Stimulated activated CD4-positive, alpha-beta T cell treated with anti-CD3 and anti-CD28 coated beads, Interleukin-1b, Interleukin-23, amount 100 ng/mL, for 1 hour (primary cell): ENCODE results near the gene RBFOX2.
"Not testable (repeated sequence)": the region's sequence is repeated elsewhere in the genome, so short reads cannot be mapped to it uniquely, and the experiment has no call there.

Experiments
- DNase-seq, 2 donors: peaks; one replicate each; pipeline ENCODE4 v3.0.0-alpha.2; 2020; ENCODE audit warnings: low read depth in 2 of 2

RBFOX2 gene

DNA sequence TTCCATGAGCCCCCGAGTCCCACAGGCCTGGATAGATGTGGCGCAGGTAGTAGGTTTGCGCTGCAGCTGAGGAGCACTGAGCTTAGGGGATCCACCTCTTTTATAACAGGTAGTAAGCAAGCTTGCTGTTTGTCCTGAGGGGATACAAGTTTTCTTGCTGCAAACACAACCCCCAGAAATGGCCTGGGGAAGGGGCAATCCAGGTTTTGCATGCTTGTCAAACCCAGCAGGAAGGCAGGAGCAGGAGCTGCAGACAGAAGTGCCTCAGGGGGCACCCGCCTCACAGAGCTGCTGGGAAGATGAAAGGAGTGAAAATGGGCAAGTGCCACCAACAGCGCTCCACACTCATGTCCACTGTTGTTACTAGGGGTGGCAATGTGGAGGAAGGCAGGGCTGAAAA is 292.5 kb downstream of the RBFOX2 start:
- DNase-seq: no peak

DNA sequence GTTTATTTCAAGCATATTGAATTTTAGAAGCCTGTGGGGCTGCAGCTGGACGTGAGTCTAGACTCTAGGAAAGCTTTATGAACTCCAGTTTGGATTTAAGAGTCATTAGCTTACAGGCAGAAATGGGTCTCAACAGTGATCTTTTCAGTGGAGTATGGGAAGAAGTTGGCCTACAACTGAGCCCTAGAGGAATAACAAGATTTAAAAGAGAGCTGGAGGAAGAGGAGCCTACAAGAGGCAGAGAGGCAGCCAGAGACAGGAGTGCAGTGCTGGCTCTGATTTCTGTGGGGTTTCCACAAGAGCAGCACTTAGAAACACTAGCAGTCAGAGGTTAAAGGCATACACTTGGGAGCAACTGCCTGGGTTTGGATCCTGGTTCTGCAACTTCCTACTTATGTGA is 293.1 kb downstream of the RBFOX2 start:
- no peak for DNase-seq

DNA sequence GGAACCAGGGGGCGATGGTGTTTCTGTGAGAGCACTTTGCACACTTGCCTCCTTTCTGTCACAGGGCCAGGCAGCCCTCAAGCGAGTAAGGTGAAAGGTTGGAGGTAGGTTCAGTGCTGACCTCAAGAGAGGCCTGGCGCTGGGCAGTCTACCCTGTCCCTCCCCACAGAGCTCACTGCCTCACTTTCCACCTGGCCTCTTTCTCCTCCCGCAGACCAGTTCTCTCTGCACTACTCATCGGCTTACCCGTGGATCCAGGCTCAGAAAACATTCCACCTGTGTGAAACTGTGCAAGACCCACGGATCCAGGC is 294.2 kb downstream of the RBFOX2 start:
- DNase-seq: no peak

DNA sequence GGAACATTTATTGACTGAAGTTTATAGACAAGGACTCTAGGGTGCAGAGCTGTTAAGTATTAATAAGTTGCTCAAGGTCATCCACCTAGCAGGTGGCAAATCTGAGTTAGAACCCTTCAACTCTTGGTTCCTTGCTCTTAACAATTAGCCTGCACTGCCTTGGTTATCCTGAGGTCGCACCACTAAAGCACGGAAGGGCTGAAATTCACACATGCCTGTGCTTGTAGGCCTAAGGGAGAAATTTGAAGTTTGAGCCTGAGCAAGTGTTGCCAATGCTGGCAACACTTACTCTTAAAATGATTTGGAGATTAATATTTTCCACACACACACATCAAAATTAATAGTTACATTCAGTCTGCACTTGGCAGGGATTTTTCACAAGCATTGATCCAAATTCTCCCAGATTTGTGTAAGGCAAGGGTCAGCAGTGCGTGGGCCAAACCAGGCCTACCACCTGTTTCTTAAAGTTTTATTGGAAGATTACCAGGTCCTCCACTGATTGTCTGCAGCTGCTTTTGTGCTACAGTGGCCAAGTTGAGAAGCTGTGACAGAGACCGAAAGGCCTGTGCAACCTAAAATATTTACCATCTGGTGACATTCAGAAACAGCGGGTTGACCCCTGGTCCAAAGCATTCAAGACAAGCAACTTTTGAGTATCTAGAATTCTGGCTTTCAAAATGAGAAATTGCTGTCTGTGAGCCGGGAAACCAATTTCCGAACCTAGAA is 294.7 kb downstream of the RBFOX2 start:
- no peak for DNase-seq

DNA sequence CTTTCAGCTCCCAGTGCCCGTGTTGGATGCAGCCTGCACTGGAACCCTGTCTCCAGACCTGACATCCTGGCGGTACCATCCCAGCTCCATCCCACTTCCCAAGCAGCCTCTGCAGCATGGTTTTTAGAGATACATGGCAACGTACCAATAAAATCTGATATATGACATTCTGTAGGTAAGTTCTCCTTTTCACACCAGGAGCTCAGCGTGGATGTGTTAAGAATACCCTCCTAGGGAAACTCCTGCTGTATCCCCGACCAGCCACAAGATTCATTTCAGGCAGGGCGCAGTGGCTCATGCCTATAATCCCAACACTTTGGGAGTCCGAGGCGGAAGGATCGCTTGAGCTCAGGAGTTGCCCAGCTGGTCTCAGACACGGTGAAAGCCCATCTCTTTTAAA is 295.6 kb downstream of the RBFOX2 start:
- no peak for DNase-seq

DNA sequence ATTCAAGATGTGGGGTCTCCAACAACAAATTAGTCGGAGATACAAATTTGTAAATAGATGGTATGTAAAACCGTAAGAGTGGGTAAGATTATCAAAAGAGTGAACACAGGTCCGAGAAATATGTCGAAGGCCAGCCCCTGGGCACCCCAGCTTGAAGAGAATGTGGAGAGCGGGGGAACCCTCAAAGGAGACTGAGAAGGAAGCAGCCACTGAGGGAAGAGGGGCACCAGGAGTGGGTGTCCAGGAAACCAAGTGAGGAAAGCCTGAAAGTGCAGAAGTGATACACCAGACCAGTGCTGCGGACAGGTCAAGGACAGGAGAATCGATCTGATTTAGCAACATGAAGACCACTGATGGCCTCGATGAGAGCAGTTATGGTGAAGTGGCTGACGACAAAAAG is 296.5 kb downstream of the RBFOX2 start:
- no peak for DNase-seq

DNA sequence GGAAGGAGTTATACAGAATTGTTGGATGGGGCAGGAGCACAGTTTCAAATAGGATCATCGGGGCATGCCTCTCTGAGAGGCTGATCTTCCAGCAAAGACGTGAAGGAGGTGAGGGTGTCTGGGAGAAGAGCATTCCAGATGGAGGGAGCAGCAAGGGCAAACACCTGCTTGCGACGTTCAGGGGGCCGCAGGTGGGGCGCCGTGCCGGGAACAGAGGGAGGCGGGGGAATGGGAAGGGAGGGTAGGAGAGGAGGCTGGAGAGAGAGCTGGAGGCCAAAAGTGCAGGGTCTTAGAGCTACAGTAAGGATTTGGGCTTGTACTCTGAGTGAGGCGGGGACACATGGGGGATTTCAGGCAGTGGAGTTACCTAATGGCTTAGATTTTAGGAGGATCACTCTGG is 297.3 kb downstream of the RBFOX2 start:
- no peak for DNase-seq

DNA sequence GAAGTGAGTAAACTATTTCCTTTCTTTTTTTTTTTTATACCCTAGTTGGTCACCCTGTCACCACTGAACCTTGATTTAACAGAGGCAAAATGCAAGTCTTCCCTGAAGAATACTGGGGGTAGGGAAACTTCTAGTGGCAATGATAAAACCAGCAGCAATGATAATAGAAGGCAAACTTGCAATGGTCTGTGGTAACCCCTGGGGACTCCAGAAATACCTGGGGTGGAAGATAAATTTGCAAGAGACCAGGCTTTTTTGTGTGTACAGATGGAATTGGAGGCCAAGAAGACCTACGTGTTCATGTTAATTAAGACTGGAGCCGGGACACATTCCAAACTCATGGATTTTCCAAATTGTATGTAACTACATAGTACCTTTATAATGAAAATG is 299.3 kb downstream of the RBFOX2 start:
- no peak for DNase-seq

DNA sequence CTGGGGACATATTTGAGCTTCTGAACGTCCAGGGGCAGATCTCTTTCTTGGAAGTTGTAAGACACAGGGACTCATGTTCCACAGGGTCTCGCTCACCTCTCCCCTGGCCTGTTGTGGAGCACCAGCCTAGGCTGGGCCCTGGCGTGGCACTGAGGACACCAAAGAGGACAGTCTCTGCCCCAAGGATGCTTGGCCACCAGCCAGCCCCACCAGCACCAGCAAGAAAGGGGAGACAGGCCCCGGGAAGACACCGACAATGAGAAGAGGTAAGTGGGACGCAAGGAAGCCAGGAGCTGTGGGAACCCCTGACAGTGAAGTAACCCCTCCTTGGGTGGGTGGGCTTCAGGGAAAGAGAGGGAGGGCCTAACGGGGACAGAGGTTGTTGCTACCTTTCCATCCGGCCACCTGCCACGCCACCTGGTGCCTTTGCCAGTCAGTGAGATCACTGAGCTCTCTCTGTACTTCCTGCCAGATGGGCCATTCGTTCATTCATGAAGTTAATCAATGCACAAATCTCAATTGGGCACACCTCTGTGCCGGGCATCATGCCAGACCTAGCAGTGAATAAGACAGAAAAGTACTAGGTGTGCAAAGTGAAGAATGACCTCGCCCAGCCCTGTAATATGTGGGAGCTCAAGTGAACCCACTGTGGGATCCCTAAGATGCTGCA is 299.9 kb downstream of the RBFOX2 start:
- no peak for DNase-seq

DNA sequence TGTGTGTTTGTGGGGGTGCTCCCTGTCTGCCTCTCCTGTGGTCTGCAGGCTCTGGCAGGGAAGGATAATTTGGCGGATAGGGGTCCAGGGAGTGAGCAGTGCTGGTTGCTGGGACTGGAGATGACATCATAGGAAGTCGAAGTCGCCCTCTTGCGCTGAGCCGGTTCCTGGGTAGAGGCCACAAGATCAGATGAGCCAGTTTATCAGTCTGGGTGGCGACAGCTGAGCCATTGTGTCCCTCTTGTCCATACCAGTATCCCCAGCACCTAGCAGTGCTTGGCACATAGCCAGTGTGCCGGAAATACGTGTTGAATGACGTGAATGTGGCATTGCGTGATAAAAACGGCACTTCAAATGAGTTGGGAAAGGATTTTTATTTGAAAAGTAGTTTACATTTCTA is 301.2 kb downstream of the RBFOX2 start:
- DNase-seq: no peak

DNA sequence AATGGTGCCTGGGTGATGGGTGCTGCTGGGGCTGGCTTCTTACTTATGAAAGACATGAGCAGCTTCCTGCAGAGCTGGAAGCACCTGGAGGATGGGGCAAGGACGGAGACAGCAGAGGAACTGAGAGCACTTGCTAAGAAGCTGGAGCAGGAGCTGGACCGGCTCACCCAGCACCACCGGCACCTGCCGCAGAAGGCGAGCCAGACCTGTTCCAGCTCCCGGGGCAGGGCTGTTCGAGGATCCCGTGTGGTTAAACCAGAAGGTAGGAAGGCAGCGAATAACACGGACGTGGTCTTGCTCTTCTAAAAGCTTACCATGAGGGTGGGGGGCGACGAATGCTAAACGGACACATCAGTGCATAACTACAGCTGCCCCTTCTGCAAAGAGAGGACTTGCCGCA is 301.7 kb downstream of the RBFOX2 start:
- DNase-seq: no peak

DNA sequence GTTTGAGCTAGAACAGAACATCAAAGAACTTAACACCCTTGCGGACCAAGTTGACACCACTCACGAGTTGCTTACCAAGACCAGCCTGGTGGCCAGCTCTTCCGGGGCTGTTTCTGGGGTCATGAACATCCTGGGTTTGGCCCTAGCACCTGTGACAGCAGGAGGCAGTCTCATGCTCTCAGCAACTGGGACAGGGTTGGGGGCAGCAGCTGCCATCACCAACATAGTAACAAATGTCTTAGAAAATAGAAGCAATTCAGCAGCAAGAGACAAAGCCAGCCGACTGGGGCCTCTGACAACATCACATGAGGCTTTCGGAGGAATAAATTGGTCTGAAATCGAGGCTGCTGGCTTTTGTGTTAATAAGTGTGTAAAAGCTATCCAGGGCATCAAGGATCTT is 302.2 kb downstream of the RBFOX2 start:
- DNase-seq: no peak

DNA sequence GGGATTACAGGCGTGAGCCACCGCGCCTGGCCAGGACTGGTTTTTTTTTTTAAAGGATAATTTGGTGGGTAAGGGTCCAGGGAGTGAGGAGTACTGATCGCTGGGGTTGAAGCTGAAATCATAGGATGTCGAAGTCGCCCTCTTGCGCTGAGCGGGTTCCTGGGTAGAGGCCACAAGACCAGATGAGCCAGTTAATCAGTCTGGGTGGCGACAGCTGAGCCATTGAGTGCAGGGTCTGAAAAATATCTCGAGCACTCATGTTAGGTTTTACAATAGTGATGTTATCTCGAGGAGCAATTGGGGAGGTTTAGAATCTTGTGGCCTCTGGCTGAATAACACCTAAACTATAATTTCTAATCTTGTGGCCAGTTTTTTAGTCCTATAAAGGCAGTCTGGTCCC is 303.1 kb downstream of the RBFOX2 start:
- no peak for DNase-seq

DNA sequence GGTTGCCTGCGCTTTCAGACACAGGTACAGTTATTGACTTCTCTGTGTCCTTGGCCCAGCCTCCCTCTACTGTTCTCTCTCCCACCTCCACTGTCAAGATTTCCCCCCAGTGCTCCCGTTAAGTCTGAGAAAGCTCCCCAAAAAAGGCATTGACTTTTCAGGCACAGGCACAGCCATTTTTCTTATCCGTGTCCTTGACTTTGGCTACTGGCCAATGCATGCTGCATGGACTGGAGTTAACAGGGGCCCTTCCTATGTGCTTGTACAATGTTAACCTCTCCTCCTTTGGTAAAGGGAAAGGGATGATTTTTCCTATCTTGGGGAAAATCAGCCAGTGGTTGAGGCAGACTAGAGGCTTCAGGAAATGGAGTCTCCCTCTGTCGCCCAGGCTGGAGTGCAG is 306.7 kb downstream of the RBFOX2 start:
- DNase-seq: no peak

DNA sequence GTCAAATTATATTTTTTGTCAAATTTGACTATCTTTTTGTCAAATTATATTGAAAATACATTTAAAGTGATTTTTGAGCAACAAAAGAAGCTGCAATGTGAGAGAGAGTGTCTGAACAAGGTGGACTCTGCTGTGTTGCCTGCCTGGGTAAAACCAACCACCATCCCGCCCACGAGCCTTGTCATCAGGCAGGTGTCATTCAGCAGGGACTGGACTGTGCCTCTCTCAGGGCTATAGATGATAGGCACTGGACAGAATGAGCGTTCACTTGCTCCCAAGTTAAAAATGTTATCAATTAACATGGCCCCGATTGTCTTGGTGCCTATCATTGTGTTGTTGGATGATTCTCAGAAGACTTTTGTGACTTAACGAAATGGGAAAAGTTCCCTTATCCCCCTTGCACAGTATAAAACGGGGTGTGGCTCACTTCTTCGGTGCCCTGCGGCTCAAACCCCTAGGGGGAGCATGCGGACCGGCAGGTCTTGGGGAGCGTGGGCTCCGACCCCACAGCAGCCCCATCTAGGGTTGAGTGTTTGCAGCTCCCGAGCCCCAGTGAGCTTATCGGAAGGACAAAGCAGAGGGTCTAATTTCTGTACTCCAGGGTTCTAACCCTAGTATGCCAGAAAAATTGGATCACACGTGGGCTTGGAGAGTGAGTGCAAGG is 309.3 kb downstream of the RBFOX2 start:
- DNase-seq: no peak

DNA sequence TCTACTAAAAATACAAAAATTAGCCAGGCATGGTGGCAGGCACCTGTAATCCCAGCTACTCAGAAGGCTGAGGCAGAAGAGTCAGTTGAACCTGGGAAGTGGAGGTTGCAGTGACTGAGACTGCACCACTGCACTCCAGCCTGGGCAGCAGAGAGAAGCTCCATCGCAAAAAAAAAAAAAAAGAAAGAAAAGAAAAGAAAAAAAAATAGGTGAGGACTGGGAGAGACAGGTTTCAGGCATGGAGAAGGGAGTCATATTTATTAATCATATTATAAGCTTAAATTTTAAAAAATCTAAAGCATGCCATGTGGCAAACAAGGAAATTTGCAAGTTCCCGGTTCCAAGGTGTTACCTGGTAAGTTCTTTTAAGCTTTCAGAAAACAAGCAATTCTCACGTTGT is 311.1 kb downstream of the RBFOX2 start, which contains the start of gene APOL5:
APOL5 (plus strand) TSS at position 301 of the 400 bp plus-strand sequence; CDS start at position 301, 0 bp downstream.
- no peak for DNase-seq

DNA sequence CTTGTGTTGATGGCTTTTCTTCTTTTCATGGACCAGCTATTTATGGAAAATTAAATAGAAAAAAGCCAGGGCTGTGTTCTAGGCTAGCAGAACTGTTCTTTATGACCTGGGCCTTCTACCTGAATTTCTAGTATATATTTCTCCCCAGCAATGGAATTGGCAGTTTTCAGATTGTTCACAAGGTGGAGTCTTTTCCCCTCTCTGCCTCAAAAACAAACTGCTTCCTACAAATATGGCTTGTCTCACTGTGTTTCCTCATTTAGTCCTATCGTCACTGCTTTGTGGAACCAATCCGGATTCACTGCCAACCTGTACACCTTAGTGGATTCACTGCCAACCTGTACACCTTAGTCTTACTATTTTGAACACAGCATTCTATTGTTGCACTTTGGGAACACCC is 316.0 kb downstream of the RBFOX2 start:
- no peak for DNase-seq

DNA sequence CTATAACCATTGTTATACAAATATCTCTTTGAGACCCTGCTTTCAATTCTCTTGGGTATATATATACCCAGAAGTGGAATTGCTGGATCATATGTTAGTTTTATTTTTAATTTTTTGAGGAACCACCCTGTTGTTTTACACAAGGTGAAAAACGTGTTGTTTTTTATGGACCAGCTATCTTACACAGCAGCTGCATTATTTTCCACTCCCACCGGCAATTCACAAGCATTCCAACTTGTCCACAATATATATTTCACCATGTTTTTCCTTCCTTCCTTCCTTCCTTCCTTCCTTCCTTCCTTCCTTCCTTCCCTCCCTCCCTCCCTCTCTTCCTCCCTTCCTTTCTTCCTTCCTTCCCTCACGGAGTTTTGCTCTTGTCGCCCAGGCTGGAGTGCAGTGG is 317.3 kb downstream of the RBFOX2 start:
- no peak for DNase-seq

DNA sequence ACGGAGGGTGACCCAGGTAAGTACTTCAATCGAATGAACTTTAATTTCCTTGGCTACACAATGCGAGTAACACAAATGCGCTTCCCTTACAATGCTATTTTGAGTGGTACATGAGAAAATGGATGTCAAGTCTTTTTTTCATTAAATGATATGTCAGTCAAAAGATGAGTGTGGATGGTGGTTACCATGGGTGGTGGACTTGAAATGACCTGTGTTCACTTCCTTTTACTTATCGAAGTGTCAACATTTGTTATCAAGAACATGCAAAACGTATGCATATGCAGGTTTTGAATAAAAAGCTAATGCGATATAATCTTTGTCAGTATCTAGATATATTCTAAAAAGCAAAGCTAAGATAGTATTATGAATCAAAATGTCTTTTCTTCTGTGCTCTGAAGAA is 319.7 kb downstream of the RBFOX2 start:
- no peak for DNase-seq

DNA sequence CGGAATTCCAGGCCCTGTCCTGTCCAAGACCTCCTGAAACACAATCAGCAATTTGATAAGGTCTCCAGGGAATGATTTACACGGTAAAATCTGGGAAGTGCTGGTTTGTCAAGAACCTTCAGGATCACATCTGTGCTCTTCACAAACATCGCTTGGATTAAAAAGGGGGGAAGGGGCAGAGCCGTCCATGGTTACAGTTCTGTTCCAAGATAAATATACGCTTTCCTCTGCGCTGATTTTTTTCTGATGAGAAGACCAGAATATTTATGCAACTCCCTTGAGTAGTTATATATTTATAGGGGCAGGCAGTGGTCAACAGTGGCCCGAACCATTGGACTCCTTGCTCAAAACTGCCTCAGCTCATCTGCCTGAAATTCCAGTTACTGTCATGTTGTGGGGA is 320.2 kb downstream of the RBFOX2 start:
- DNase-seq: no peak

DNA sequence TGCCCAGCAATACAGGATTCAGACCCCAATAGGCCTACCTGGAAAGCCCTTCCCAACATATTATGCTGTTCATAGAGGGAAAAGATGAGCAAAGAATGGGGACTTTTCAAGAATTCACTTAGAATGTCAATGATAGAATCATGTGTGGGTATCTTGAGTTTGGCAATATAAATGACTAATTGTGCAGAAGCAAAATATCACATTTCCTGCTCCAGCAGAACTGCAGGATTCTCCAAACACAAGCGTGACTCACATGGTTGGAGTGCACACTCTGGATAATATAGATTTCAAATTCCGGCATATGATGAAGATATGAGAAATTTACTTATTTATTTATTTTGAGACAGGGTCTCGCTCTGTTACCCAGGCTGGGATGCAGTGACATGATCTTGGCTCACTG is 323.5 kb downstream of the RBFOX2 start:
- no peak for DNase-seq

DNA sequence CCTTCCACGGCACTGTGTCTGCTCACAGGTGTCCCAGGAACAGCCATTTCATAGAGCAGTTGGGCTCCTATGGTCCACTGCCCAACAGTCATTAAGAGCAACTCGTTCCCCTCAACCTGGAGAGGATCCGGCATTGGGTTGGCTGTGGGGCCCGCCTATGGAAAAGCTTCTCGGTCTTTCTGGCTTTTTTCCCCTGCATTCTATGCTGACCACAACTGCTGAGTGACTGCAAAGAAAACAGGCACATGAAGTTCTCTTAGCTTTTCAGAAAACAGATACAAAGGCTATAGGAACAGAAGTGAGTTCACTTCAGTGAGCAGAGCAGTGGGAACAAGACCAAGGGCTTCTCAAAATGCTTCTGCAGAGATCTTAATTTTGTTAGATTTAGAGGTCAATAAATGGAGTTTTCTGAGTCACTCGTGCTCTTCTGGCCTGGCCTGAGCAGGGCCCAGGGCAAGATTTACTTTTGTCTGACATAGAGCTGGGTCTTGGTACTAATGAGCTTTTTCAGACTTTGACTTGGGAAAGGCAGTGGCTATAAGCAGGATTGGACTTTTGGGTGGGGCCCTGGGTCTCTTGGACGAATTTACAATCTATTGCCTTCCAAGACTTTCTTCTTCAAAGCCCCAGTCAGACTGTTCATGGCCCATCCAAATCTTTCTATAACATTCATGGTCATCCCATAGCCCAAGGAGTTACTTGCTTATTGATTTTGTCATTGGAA is 324.6 kb downstream of the RBFOX2 start:
- DNase-seq: no peak

DNA sequence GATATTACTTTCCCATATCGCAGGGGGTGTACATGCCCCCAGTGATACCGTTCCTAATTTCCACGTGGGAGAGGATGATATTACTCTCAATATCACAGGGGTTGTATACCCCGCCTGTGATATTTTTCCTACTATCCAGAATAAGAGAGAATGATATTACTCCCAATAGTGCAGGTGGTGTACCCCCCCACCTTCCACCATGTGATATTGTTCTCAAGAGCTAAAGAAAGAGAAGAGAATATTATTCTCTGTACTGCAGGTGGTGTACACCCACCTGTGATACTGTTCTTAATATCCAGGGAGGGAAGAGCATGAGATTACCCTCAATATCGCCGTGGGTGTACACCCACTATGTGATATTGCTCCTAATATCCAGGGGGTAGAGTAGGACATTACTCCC is 328.8 kb downstream of the RBFOX2 start:
- DNase-seq: not testable (repeated sequence)
